ENCODE measurements around the gene C5AR1. TPM values are rescaled to one million over a fixed set of nuclear protein-coding genes. Genes with fewer than 3 reads are reported as not detected.
"Not testable (repeated sequence)": the region's sequence is repeated elsewhere in the genome, so short reads cannot be mapped to it uniquely, and the experiment has no call there.

C5AR1 gene
- total RNA-seq, 1 donor from 2014 or later = 135 TPM

DNA sequence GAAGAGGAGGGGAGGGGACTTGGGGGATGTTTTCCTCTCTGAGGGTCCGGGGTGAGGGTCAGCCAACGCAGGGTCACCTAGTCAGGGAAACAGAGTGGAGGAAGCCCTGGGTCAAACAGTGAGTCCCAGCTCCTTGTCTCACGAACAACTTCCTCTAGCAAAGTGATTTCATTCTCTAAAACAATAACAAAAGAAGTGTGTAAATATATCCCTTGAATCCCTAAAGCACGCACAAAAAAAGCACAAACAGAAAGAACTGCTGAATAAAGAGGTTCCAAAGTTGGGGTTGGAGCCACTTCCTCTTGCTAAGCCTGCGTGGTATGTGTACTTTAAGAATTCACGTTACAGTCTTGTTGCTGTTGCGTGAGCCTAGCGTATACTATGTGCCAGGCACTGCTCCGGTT lies 20.8 kb downstream of the C5AR1 start:
- no peak for DNase-seq (ENCODE audit: low spot score)

- no peak for DNase-seq (ENCODE audit: low spot score)
These were observed 21.8 kb downstream of the C5AR1 start for GRCh38 chr19:47331490-47331889.

DNA sequence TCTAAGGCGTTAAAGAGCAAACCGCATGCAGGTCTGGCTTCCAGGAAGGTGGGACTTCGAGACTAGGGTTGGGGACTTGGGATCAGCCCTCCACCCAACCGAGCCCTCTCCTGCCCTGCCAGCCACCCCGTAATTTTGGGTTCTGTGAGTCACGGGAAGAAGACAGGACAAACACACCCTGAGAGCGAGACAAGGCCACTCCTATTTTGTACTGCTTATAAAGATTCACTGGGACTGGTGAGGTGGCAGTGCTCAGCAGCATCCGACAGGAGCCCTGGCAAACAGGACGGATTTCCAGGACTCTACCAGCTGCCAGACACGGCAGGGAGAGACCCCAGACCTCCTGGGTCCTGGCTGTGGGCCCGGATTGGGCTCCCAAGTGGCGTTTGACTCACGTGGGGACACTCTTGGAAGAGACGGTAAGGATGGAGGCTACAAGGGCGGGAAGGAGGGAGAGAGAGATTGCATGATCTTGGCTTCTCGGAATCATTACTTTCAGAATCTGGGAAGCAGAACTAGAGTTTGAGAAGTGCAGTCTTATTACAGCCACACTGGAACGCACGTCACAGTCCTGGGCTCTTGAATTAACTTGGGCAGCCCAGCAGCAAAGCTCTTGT lies 22.4 kb downstream of the C5AR1 start, which contains the start of gene C5AR2:
Gene C5AR2 (plus strand): TSS at position 245 of the 617 bp plus-strand sequence. CDS start 8,625 bp downstream, outside the sequence.
- peak; percentile 88 for DNase-seq (ENCODE audit: low spot score)

DNA sequence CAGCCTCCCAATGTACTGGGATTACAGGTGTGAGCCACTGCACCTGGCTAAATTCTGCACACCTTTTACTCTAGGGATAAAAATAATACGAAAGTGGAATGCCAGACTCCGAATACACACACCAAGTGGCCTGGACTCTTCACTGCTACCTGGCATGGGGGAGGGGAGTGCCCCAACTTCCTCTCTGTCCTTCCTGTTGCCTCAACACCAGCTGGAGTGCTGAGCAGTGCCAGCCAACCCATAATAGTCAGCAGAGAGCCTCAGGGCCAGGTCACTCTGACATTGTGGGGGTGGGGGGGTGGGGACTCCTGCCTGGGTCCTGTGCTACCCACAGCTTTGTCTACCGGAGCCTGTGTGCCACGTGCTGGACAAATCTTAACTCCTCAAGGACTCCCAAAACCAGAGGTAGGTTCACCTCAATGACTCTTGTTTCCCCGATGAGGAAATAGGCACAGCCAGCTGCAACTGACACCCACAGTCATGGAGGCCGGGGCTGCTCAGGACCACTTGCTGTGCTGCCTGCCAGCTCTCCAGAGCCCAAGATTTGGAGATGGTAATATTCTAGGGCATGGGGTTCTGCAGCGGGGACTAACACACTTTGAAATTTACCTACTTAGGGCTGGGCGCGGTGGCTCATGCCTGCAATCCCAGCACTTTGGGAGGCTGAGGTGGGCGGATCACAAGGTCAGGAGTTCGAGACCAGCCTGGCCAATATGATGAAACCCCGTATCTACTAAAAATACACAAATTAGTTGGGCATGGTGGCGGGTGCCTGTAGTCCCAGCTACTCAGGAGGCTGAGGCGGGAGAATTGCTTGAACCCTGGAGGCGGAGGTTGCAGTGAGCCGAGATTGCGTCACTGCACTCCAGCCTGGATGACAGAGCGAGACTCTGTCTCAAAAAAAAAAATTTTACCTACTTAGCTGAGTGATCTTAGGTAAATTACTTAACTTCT lies 27.4 kb downstream of the C5AR1 start:
- DNase-seq (ENCODE audit: low spot score) = not testable (repeated sequence)

DNA sequence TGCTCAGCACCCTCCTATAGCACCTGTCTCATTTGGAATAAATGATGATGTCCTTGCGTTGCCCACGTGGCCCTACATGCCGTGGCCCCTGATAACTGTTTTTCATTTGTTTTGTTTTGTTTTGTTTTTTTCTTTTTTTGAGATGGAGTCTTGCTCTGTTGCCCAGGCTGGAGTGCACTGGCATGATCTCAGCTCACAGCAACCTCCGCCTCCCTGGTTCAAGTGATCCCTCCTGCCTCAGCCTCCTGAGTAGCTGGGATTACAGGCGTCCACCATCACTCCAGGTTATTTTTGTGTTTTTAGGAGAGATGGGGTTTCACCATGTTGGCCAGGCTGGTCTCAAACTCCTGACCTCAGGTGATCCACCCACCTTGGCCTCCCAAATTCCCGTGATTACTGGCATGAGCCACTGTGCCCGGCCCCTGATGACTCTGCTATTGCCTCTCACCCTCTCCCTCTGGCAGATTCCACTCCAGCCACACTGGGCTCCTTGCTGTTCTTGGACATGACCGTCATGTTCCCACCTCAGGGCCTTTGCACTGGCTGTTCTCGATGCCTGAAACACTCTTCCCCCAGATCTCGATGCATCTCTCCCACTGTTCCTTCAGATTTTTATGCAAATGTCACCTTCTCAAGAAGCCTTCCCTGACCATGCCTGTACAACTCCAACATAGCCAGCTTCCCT lies 29.7 kb downstream of the C5AR1 start:
- DNase-seq (ENCODE audit: low spot score) = no peak

DNA sequence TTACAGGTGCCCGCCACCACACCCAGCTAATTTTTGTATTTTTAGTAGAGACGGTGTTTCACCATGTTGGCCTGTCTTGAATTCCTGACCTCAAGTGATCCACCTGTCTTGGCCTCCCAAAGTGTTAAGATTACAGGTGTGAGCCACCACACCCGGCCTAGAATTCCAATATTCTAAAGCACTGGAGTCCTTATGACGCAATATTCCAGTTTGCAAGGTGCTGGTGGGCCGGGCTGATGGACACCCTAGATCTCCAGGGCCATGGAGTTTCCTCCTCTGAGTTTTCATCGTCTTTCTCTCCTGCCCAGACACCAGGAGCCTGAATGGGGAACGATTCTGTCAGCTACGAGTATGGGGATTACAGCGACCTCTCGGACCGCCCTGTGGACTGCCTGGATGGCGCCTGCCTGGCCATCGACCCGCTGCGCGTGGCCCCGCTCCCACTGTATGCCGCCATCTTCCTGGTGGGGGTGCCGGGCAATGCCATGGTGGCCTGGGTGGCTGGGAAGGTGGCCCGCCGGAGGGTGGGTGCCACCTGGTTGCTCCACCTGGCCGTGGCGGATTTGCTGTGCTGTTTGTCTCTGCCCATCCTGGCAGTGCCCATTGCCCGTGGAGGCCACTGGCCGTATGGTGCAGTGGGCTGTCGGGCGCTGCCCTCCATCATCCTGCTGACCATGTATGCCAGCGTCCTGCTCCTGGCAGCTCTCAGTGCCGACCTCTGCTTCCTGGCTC lies 31.0 kb downstream of the C5AR1 start:
- DNase-seq (ENCODE audit: low spot score) = no peak

GRCh38 chr19:47341734-47342133 lies 32.1 kb downstream of the C5AR1 start:
- DNase-seq (ENCODE audit: low spot score) = no peak

GRCh38 chr19:47343194-47343802 lies 33.6 kb downstream of the C5AR1 start:
- no peak for DNase-seq (ENCODE audit: low spot score)

DNA sequence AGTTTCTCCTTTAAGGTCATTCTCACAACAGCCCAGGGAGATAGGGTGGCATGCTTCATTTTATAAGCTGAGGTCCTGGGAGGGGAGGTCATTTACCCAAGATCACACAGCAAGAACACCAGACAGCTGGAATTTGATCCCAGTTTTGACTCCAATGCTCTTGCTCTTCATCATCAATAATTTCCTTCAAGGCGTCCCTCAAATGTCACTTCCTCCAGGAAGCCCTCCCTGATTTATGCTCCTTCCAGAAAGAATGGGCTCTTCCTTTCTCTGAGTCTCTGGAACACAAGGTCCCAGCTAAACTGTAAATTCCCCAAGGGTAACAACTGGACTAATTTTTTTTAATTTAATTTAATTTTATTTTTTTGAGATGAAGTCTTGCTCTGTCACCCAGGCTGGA lies 34.8 kb downstream of the C5AR1 start:
- no peak for DNase-seq (ENCODE audit: low spot score)

DNA sequence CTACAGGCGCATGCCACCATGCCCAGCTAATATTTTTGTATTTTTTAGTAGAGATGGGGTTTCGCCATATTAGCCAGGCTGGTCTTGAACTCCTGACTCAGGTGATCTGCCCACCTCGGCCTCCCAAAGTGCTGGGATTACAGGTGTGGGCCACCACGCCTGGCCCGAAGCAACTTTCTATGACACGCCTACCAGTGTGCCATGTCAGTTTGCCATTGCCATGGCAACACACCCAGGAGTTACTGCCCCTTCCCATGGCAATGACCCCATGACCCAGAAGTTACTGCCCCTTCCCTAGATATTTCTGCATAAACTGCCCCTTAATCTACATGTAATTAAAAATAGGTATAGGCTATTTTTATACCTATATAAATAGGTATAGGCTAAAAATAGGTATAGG lies 36.4 kb downstream of the C5AR1 start:
- not testable (repeated sequence) for DNase-seq (ENCODE audit: low spot score)

GRCh38 chr19:47348819-47349795 lies 39.4 kb downstream of the C5AR1 start, which contains the start of gene DHX34:
Gene DHX34, plus strand, starts transcription at chr19:47349315. Its CDS starts 3,716 bp downstream, at chr19:47353031.
- peak; percentile 99 for DNase-seq (ENCODE audit: low spot score)

GRCh38 chr19:47350630-47351029 lies 41.0 kb downstream of the C5AR1 start:
- no peak for DNase-seq (ENCODE audit: low spot score)

DNA sequence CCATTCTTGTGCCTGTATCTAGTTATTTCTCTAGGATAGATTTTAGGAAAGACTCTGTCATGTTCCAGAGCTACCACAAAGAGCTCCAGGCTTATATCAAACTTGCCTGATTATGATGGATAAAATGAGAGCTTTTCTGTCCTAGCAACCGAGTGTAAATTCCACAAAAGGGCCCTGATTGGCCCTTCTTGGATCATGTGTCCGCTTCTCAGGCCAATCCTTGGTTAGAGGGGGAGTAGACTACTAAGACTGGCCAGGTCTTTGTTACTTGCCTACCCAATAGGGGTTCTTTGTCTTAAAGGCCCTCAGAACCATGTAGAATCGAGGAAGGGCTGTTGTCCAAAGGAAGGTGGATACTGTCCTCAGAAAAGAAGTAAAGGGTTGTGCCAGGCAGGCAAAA lies 41.9 kb downstream of the C5AR1 start:
- no peak for DNase-seq (ENCODE audit: low spot score)

DNA sequence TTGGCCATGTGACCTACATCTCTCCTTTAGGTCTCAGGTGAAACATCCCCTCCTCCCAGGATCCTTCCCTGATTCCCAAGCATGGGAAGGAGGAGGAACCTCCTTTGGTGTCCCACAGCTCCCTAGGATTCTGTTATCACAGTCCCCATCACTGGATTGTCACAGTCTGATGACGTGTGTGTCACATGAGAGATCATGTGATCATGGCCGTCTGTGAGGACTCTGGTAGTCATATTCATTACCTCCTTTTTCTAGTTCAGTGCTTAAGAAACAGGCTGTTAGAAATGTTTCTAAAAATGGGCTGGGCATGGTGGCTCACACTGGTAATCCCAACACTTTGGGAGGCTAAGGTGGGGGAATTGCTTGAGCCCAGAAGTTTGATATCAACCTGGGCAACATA lies 42.4 kb downstream of the C5AR1 start:
- DNase-seq (ENCODE audit: low spot score) = no peak

DNA sequence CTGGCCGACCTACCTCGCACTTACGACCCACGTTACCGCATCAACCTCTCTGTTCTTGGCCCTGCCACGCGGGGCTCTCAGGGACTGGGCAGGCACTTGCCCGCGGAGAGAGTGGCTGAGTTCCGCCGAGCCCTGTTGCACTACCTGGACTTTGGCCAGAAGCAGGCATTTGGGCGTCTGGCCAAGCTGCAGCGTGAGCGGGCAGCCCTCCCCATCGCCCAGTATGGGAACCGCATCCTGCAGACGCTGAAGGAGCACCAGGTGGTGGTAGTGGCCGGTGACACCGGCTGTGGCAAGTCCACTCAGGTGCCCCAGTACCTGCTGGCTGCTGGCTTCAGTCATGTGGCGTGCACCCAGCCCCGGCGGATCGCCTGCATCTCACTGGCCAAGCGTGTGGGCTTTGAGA lies 43.6 kb downstream of the C5AR1 start:
- no peak for DNase-seq (ENCODE audit: low spot score)

DNA sequence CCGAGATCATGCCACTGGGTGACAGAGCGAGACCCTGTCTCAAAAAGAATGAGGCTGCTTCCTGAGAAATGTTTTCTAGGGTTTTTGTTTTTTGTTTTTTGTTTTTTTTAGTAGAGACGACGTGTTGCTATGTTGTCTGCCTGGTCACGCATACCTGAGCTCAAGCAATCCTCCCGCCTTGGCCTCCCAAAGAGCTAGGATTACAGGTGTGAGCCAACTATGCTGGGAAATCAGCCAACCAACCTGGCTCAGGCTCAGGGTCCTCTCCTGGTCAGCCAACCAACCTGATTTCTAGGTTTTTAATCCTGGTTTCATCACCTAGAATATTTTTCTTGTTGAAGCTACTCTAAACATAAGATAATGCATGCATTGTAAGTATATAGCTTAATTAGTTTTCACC lies 47.2 kb downstream of the C5AR1 start:
- DNase-seq (ENCODE audit: low spot score) = no peak

DNA sequence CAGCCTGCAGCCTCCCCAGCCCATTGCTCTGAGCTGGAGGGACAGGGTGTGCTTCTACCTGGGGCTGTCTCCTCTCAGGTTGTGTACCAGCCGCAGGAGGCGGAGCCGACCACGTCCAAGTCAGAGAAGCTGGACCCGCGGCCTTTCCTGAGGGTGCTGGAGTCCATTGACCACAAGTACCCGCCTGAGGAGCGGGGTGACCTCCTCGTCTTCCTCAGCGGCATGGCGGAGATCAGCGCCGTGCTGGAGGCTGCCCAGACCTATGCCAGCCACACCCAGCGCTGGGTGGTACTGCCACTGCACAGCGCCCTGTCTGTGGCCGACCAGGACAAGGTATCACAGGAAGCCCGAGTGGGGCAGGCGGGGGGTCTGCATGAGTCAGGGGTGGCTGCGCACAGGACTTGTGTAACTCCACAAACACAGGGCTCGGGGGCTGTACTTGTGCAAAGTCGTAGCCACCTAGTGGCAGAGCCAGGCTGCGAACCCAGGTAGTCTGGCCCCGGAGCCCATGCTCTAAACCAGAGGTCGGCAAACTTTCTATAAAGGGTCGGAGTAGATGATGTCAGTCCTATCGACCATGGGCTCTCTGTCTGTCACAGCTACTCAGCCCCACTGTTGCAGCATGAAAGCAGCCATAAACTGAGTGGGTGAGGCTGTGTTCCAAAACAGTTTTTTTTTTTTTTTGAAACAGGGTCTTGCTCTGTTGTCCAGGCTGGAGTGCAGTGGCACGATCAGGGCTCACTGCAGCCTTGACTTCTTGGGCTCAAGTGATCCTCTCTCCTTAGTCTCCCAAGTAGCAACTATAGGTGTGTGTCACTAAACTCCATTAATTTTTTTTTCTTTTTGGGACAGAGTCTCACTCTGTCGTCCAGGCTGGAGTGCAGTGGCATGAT lies 48.4 kb downstream of the C5AR1 start:
- no peak for DNase-seq (ENCODE audit: low spot score)

GRCh38 chr19:47358936-47359335 lies 49.3 kb downstream of the C5AR1 start:
- DNase-seq (ENCODE audit: low spot score) = no peak

Measured in mesenteric fat pad (tissue), 1 donor.